ENCODE data around the gene PCDHB1. TPM values are rescaled to one million over a fixed set of nuclear protein-coding genes. Genes with fewer than 3 reads are reported as not detected.
A peak's percentile ranks its signal among the peaks of the same experiment; 100 is the strongest.

The PCDHB1 gene
- total RNA-seq, 1 experiment from 2014 or later, result 0.07 TPM

- peak overlapping the region; percentile 86 for H3K27ac ChIP-seq (ENCODE audit: insufficient read length, low read depth, low read length)
- H4K20me1 ChIP-seq (ENCODE audit: control insufficient read depth, insufficient read depth, insufficient read length), result no peaks in the 10 kb centered on the region
- H2BK5ac ChIP-seq (ENCODE audit: insufficient read length, low read length), result peak overlapping the region; percentile 56
- no peak overlapping the region for H4K91ac ChIP-seq (ENCODE audit: insufficient read length, low read depth, low read length)
- H2BK20ac ChIP-seq (ENCODE audit: low read depth, low read length, poor library complexity, severe bottlenecking), result no peak overlapping the region
- no peak overlapping the region for H2AK5ac ChIP-seq (ENCODE audit: insufficient read length, low read length)
- H2BK15ac ChIP-seq (ENCODE audit: low read depth, low read length), result no peak overlapping the region
- H3K56ac ChIP-seq (ENCODE audit: insufficient read length, low read depth, low read length), result peak overlapping the region; percentile 15
- H3K27me3 Mint-ChIP-seq (ENCODE audit: low read depth), result peaks cover 7% of the 10 kb centered on the region
- no peak overlapping the region for H2AFZ ChIP-seq (ENCODE audit: low read length)
- peaks cover 5 to 17% of the 10 kb centered on the region in 2 experiments for H3K4me1 Mint-ChIP-seq
- no peak overlapping the region for H2BK12ac ChIP-seq (ENCODE audit: insufficient read length, low read depth, low read length)
- no peaks in the 10 kb centered on the region for H3K79me1 ChIP-seq (ENCODE audit: insufficient read depth, low read depth, low read length, poor library complexity, severe bottlenecking)
- H3K27ac Mint-ChIP-seq, result no peak overlapping the region
- H3K4me2 ChIP-seq (ENCODE audit: insufficient read depth, insufficient read length, low read length), result peak overlapping the region; percentile 96
- no peaks in the 10 kb centered on the region for H3K27me3 ChIP-seq (ENCODE audit: insufficient read depth, low read length)
- H3K4ac ChIP-seq (ENCODE audit: low read depth, low read length), result no peak overlapping the region; the same call in 1 of the 2 replicates
- no peaks in the 10 kb centered on the region for H3K9me3 Mint-ChIP-seq
- no peaks in the 10 kb centered on the region for H3K9me3 ChIP-seq (ENCODE audit: control insufficient read depth, low read depth, low read length)
- H3K18ac ChIP-seq (ENCODE audit: insufficient read length, low read depth, low read length), result peak overlapping the region; percentile 88
- peak overlapping the region; percentile 5 for H4K5ac ChIP-seq (ENCODE audit: insufficient read length, low read depth, low read length)
- H3K14ac ChIP-seq (ENCODE audit: insufficient read depth, low read length), result peak overlapping the region; percentile 74; the same call in 1 of the 2 replicates
- no peaks in the 10 kb centered on the region for H3K79me2 ChIP-seq (ENCODE audit: insufficient read depth, low read length)
- DNase-seq, result peak; percentile 98
- no CpG with 5 or more reads among the region's 25 CpGs for WGBS (ENCODE audit: extremely low coverage, insufficient read length, low lambda C conversion rate)
- H3K23ac ChIP-seq (ENCODE audit: insufficient read length, low read depth, low read length), result no peak overlapping the region
- peak; percentile 90 for TF ChIP-seq CTCF (conservative IDR thresholded peaks at IDR 0.05)
- no peak overlapping the region for H4K8ac ChIP-seq (replicated peaks; ENCODE audit: insufficient read length, low read depth, low read length)
- H3K4me3 Mint-ChIP-seq, result no peak overlapping the region
- no peaks in the 10 kb centered on the region for H3K36me3 Mint-ChIP-seq (ENCODE audit: insufficient read depth in 1 of 3, low read depth in 3 of 3)
- no peak overlapping the region for H3T11ph ChIP-seq (ENCODE audit: low read length)
- H3K23me2 ChIP-seq (ENCODE audit: insufficient read length, low read depth, low read length, poor library complexity, severe bottlenecking), result peaks cover 15% of the 10 kb centered on the region
- H3K9ac ChIP-seq (ENCODE audit: extremely low read depth, insufficient read length, low read length), result peak overlapping the region; percentile 89
- no peak overlapping the region for H2BK120ac ChIP-seq (ENCODE audit: low read depth, low read length, poor library complexity, severe bottlenecking)
- H3K4me1 ChIP-seq (ENCODE audit: insufficient read depth, low read length), result peaks cover 2% of the 10 kb centered on the region; the same call in 1 of the 2 replicates
Observed at GRCh38 chr5:141040771-141041426, 10.3 kb upstream of the PCDHB1 start.
